ENCODE data around the gene SLAMF7.
A peak's percentile ranks its signal among the peaks of the same experiment; 100 is the strongest.

The SLAMF7 gene

DNA sequence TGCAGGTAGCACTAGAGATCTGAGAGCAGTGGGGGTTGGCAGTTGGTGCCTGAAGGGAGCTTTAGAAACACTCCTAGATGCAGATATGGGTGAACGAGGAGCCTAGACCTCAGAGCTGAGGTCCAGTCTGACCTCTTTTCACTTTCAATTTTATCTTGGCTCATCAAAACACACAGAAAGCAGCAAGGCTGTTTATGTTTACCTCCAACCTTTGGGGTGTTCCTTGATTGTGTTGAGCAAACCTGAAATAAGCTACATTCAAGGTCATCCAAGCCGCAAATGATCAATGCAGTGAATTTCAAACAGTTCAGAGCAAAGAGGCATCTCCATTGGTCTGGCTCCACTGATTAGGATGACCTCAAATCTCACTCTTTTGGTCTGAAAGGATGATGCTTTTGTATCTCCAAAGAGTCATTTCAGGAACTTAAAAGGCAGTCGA, 58.2 kb downstream of the SLAMF7 start:
- DNase-seq (ENCODE audit: low read depth, low spot score): no peak
- H3K27ac ChIP-seq: no peak overlapping the region

DNA sequence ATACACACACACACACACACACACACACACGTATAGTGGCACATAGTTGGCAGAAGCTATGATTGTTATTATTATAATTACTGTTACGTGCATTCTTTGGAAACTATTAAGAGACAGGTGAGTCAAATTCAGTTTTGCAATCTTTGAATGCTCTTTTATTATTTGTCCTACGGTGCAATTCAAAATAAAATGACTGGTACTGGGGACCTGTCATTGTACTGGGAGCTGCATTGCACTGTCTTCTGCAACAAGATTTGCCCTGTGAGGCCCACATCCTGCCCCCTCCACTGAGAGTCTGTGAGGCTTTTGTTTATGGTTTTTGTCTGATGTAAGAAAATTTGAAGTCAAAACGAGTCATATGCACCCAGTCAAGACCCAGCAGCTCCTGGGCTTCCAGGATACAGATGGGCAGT, 58.8 kb downstream of the SLAMF7 start:
- H3K27ac ChIP-seq: peak overlapping the region; percentile 22
- DNase-seq (ENCODE audit: low read depth, low spot score): peak; percentile 56

DNA sequence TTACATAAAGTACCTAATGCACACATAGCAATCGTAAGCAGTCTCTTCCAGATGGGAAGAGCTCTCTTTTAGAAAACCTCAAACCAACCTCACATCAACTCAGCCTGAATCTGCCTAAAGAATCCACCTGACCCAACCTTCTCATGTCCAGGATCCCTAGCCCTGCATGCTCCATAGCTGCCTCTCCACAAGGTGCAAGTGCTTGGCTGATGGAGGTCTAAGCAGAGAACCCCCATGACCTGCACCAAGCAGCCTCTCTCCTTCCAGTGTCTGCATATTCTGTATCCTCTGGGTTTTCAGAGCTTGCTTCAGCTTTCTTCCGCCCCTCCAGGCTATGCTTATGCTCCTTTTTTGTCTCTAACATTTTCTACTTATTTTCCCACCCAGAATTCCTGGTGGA, 59.4 kb downstream of the SLAMF7 start:
- no peak for DNase-seq (ENCODE audit: low read depth, low spot score)
- H3K27ac ChIP-seq: peak overlapping the region; percentile 22

DNA sequence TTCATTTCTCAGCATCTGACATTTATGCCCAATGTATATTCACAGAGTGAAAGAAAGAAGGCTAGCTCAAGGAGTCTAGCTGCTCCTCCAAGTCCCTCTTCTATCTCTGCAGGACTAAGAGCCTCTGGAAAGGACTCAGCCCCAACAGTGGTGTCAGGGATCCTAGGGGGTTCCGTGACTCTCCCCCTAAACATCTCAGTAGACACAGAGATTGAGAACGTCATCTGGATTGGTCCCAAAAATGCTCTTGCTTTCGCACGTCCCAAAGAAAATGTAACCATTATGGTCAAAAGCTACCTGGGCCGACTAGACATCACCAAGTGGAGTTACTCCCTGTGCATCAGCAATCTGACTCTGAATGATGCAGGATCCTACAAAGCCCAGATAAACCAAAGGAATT, 60.6 kb downstream of the SLAMF7 start:
- no peak overlapping the region for H3K27ac ChIP-seq
- DNase-seq (ENCODE audit: low read depth, low spot score): no peak

DNA sequence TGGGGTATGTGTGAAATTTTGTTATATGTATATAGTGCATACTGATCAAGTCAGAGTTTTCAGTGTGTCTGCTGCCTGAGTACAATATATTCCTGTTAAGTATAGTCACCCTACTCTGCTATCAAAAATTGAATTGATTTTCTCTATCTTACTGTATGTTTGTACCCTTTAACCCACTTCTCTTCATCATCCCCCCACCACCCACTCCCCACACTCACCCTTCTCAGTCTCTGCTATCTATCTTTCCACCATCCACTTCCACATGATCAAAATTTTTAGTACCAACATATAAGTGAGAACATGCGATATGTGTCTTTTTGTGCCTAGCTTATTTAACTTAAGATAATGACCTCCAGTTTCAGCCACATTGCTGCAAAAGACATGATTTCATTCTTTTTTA, 61.1 kb downstream of the SLAMF7 start:
- H3K27ac ChIP-seq: no peak overlapping the region
- no peak for DNase-seq (ENCODE audit: low read depth, low spot score)

DNA sequence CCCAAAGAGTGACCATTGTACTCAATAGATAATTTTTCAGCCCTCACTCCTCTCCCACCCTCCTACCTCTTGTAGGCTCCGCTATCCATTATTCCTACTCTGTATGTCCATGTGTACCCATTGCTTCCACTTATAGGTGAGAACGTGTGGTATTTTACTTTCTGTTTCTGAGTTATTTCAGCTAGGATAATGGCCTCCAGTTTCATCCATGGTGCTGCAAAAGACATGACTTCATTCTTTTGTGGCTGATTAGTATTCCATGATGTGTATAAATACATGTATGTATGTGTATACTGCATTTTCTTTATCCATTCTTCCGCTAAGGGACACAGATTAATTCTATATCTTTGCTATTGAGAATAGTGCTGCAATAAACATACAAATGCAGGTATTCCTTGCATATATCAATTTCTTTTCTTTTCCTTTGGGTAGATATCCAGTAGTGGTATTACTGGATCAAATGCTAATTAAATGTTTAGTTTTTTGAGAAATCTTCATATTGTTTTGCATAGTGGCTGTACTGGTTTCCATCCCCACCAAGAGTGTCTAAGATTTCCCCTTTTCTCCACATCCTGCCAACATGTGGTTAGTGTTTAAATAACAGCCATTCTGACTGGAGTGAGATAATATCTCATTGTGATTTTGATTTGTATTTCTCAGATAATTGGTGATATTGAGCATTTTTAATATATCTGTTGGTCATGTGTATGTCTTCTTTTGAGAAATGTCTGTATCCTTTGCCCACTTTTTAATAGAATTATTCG, 61.8 kb downstream of the SLAMF7 start:
- H3K27ac ChIP-seq: no peak overlapping the region
- DNase-seq (ENCODE audit: low read depth, low spot score): no peak

DNA sequence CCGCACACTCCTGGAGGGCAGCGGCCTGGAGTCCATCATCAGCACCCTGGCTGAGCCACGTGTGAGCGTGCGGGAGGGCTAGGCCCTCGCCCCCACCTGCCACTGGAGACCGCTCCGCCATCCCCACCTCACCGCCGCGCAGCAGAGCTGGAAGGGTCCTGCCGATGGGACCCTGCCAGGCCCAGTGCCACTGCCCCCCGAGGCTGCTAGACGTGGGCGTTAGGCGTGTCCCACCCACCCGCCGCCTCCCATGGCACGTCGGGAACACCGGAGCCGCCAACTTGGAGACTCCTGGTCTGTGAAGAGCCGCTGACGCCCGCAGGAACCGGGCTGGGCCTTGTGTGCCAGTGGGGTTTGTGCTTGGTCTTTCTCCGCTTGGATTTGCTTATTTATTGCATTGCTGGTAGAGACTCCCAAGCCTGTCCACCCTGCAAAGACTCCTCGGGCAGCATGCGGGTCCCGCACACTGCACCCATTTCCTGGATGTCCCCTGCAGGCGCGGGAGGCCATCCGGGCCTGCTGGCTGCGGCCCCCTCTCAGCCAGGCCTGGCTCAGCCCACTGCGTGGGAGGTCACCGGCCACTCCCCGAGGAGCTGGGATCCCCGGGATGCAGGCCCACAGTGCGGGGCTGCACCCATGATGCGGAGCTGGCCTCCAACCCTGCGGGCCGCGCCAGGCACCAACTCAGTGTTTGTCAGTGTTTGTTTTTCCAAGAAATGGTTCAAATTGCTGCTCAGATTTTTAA, 63.0 kb downstream of the SLAMF7 start:
- DNase-seq (ENCODE audit: low read depth, low spot score): no peak
- H3K27ac ChIP-seq: no peak overlapping the region
